Fibroblast of lung (primary cell): ENCODE measurements around the gene NAIF1. TPM values are rescaled to one million over a fixed set of nuclear protein-coding genes. Genes with fewer than 3 reads are reported as not detected.
A peak's percentile ranks its signal among the peaks of the same experiment; 100 is the strongest.

Experiments
- DNase-seq, 2 donors: peaks; one replicate each; pipeline versions ENCODE4 v3.0.0 to v3.0.0-alpha.2; 2010; ENCODE audit warnings: low read depth in 2 of 2
- H2AFZ ChIP-seq: 2 replicates; pipeline ENCODE4 v1.5.1; 2012; ENCODE audit warnings: low read length, control low read depth, inconsistent platforms
- H3K27ac ChIP-seq: 2 replicates; pipeline ENCODE4 v1.5.1; 2011; ENCODE audit warnings: low read length, control low read depth; ENCODE audit not compliant: insufficient read depth
- H3K27me3 ChIP-seq: 2 replicates; pipeline ENCODE4 v1.5.1; 2011; ENCODE audit warnings: mild to moderate bottlenecking, low read length; ENCODE audit not compliant: control insufficient read depth, insufficient read depth
- H3K36me3 ChIP-seq: 2 replicates; pipeline ENCODE4 v1.5.1; 2011; ENCODE audit warnings: low read length; ENCODE audit not compliant: control insufficient read depth, insufficient read depth
- H3K4me1 ChIP-seq: 2 replicates; pipeline ENCODE4 v1.5.1; 2011; ENCODE audit warnings: low read length; ENCODE audit not compliant: control insufficient read depth, insufficient read depth; ENCODE audit errors: extremely low read depth
- H3K4me2 ChIP-seq: 2 replicates; pipeline ENCODE4 v1.5.1; 2011; ENCODE audit warnings: low read length, control low read depth; ENCODE audit not compliant: insufficient read depth; ENCODE audit errors: extremely low read depth
- H3K4me3 ChIP-seq, 4 experiments: fragments of 200-600 bp in 1 of 4; sonication (generic) in 1 of 4; replicated peaks in 1 of 4; 2 replicates each; pipeline ENCODE4 v1.5.1; 2011 to 2016; ENCODE audit warnings: low read length in 4 of 4, low read depth in 3 of 4, mild to moderate bottlenecking in 3 of 4, control low read depth in 2 of 4, inconsistent platforms in 1 of 4, mixed read lengths in 1 of 4; ENCODE audit not compliant: insufficient read depth in 1 of 4; ENCODE audit errors: control extremely low read depth in 1 of 4
- H3K79me2 ChIP-seq: 2 replicates; pipeline ENCODE4 v1.5.1; 2012; ENCODE audit warnings: mild to moderate bottlenecking, low read length, inconsistent platforms; ENCODE audit not compliant: control insufficient read depth, insufficient read depth
- H3K9ac ChIP-seq: 2 replicates; pipeline ENCODE4 v1.5.1; 2011; ENCODE audit warnings: mild to moderate bottlenecking, low read length, control low read depth; ENCODE audit not compliant: insufficient read depth
- H3K9me3 ChIP-seq: 2 replicates; pipeline ENCODE4 v1.5.1; 2012; ENCODE audit warnings: low read depth, low read length; ENCODE audit not compliant: control insufficient read depth, insufficient read depth
- H4K20me1 ChIP-seq: 2 replicates; pipeline ENCODE4 v1.5.1; 2011; ENCODE audit warnings: low read length; ENCODE audit not compliant: control insufficient read depth, insufficient read depth; ENCODE audit errors: extremely low read depth
- EZH2 ChIP-seq: IDR thresholded peaks from 2 replicates; pipeline ENCODE4 v1.5.1; 2012; ENCODE audit warnings: low read length, control low read depth, mild to moderate bottlenecking; ENCODE audit errors: missing control alignments
- polyA plus RNA-seq, 2 donors: library from polyadenylated mRNA; depleted of rRNA in 1 of 2; stranded (reverse) in 1 of 2; unstranded in 1 of 2; fragments of >200 nt; gene quantifications; 2 replicates each; pipeline ENCODE4 v1.2.1, GENCODE V29; 2011 to 2012; ENCODE audit warnings: missing spikeins in 1 of 2
- total RNA-seq: library from RNA; depleted of rRNA; stranded (reverse); fragments of >200 nt; gene quantifications from 2 replicates; pipeline ENCODE4 v1.2.1, GENCODE V29; 2014
- TF ChIP-seq, protein P1 (sequence below), 2 donors: IDR thresholded peaks in 1 of 2; conservative IDR thresholded peaks in 1 of 2; 1 replicate in 1 of 2; 2 replicates in 1 of 2; pipeline ENCODE4 v1.5.1; 2011 to 2012; ENCODE audit warnings: low read length in 2 of 2, control low read depth in 1 of 2, inconsistent platforms in 1 of 2, low read depth in 1 of 2, mild to moderate bottlenecking in 1 of 2

The NAIF1 gene
- total and polyA plus RNA-seq, 2 donors (not counting 1 experiment from before 2014, with no cell fraction given), result 5.5 to 13.2 TPM

DNA sequence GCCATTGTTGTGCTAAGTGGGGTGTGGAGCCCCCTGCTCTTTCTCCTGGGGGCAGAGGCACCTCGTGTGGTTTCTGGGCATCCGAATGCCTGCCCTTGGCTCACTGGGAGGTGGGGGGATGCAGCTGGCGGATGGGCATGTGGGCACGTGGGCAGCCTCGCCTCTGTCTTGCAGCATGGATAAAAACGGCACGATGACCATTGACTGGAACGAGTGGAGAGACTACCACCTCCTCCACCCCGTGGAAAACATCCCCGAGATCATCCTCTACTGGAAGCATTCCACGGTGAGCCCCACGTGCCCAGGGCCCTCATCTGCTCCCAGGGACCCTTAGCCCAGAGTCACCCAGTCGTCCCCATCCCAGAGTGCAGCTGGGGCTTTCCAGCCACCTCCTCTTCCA is 35.1 kb upstream of the NAIF1 start:
- Histone ChIP-seq H2AFZ (no peak overlapping the region), H3K4me1 (peaks cover 24% of the 10 kb centered on the region), H3K79me2 (peaks cover 45% of the 10 kb centered on the region), H4K20me1 (no peaks in the 10 kb centered on the region), H3K4me3 (no peak overlapping the region), H3K9me3 (no peaks in the 10 kb centered on the region), H3K36me3 (peaks cover 59% of the 10 kb centered on the region), H3K9ac (no peak overlapping the region), H3K4me2 (no peak overlapping the region), H3K27me3 (no peaks in the 10 kb centered on the region), H3K27ac (no peak overlapping the region)
- TF ChIP-seq, protein P1, sequence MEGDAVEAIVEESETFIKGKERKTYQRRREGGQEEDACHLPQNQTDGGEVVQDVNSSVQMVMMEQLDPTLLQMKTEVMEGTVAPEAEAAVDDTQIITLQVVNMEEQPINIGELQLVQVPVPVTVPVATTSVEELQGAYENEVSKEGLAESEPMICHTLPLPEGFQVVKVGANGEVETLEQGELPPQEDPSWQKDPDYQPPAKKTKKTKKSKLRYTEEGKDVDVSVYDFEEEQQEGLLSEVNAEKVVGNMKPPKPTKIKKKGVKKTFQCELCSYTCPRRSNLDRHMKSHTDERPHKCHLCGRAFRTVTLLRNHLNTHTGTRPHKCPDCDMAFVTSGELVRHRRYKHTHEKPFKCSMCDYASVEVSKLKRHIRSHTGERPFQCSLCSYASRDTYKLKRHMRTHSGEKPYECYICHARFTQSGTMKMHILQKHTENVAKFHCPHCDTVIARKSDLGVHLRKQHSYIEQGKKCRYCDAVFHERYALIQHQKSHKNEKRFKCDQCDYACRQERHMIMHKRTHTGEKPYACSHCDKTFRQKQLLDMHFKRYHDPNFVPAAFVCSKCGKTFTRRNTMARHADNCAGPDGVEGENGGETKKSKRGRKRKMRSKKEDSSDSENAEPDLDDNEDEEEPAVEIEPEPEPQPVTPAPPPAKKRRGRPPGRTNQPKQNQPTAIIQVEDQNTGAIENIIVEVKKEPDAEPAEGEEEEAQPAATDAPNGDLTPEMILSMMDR (conservative IDR thresholded peaks at IDR 0.05 in 1 of 2, IDR thresholded peaks at IDR 0.05 in 1 of 2; ENCODE audit: low read depth in 1 of 2, low read length in 2 of 2), result no peak
- no peak for TF ChIP-seq EZH2
- DNase-seq, result no peak

DNA sequence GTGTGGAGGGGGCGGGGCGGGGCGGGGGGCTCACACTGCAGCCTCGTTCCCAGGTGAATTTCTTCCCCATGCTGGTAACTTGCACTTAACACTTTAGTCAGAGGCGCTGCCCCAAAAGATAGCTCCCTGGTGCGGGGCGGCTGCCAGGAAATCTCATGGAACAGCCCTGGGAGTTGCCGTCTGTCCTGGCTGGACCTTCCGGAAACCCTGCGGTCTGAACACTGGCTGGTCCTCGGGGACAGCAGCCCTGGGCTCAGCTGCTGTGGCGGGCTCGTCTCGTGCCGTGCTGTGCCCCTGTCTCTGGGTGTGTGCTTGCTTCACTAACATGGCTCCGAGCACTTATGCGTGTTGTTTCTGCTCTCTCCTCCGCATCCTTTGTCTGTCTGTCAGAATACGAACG is 34.6 kb upstream of the NAIF1 start:
- H3K4me1 ChIP-seq, result peaks cover 24% of the 10 kb centered on the region
- no peak overlapping the region for H3K27ac ChIP-seq
- TF ChIP-seq EZH2, result no peak
- TF ChIP-seq, protein P1 (conservative IDR thresholded peaks at IDR 0.05 in 1 of 2, IDR thresholded peaks at IDR 0.05 in 1 of 2; ENCODE audit: low read depth in 1 of 2, low read length in 2 of 2), result no peak
- H3K4me3 ChIP-seq, result no peak overlapping the region
- H3K4me2 ChIP-seq, result no peak overlapping the region
- peaks cover 50% of the 10 kb centered on the region for H3K79me2 ChIP-seq
- H3K36me3 ChIP-seq, result peaks cover 55% of the 10 kb centered on the region
- H4K20me1 ChIP-seq, result no peaks in the 10 kb centered on the region
- H3K27me3 ChIP-seq, result no peaks in the 10 kb centered on the region
- DNase-seq, result no peak
- no peak overlapping the region for H2AFZ ChIP-seq
- no peaks in the 10 kb centered on the region for H3K9me3 ChIP-seq
- H3K9ac ChIP-seq, result no peak overlapping the region

DNA sequence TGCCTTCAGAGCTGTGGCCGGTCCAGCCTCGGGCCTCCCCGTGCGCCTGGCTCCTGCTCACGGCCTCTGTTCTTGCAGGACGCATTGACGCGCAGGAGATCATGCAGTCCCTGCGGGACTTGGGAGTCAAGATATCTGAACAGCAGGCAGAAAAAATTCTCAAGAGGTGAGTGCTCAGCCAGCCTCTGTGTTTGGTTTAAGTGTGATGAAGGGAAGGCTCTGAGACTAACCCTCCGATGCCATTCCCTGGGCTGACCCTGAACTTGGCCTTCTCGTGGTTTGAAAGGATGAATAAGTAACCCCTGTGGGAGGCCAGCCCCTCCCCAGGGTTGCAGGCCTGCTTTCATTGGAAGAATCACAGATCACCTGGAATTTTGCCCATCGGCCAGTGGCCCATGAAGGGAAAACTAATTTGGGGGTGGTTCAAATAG is 34.1 kb upstream of the NAIF1 start:
- H3K9me3 ChIP-seq, result no peaks in the 10 kb centered on the region
- H2AFZ ChIP-seq, result no peak overlapping the region
- no peaks in the 10 kb centered on the region for H4K20me1 ChIP-seq
- TF ChIP-seq, protein P1 (conservative IDR thresholded peaks at IDR 0.05 in 1 of 2, IDR thresholded peaks at IDR 0.05 in 1 of 2; ENCODE audit: low read depth in 1 of 2, low read length in 2 of 2), result no peak
- TF ChIP-seq EZH2, result no peak
- H3K79me2 ChIP-seq, result peaks cover 54% of the 10 kb centered on the region
- H3K4me3 ChIP-seq, result no peak overlapping the region
- no peak for DNase-seq
- H3K27me3 ChIP-seq, result no peaks in the 10 kb centered on the region
- peak overlapping the region; percentile 18 for H3K27ac ChIP-seq
- H3K9ac ChIP-seq, result no peak overlapping the region
- H3K4me2 ChIP-seq, result no peak overlapping the region
- H3K36me3 ChIP-seq, result peaks cover 51% of the 10 kb centered on the region
- peaks cover 24% of the 10 kb centered on the region for H3K4me1 ChIP-seq
